Muscle layer of duodenum (tissue), 2 donors: ENCODE data around the gene FOXO4.

Source experiments
- H3K27ac ChIP-seq: one replicate; pipeline ENCODE4 v1.7.0; 2013; ENCODE audit warnings: mild to moderate bottlenecking, low read length
- H3K27me3 ChIP-seq: one replicate; pipeline ENCODE4 v1.7.0; 2013; ENCODE audit warnings: low read depth, mild to moderate bottlenecking, control low read depth, low read length
- H3K36me3 ChIP-seq, 2 donors: one replicate each; pipeline ENCODE4 v1.7.0; 2013; ENCODE audit warnings: low read length in 2 of 2, control low read depth in 1 of 2, mild to moderate bottlenecking in 1 of 2; ENCODE audit not compliant: insufficient read depth in 2 of 2, control insufficient read depth in 1 of 2
- H3K4me1 ChIP-seq, 2 donors: one replicate each; pipeline ENCODE4 v1.7.0; 2013; ENCODE audit warnings: low read length in 2 of 2, mild to moderate bottlenecking in 2 of 2, control low read depth in 1 of 2, moderate library complexity in 1 of 2; ENCODE audit not compliant: insufficient read depth in 2 of 2, control insufficient read depth in 1 of 2
- H3K4me3 ChIP-seq, 2 donors: one replicate each; pipeline ENCODE4 v1.7.0; 2013; ENCODE audit warnings: low read length in 2 of 2, low read depth in 1 of 2, mild to moderate bottlenecking in 1 of 2
- H3K9me3 ChIP-seq, 2 donors: one replicate each; pipeline ENCODE4 v1.7.0; 2013; ENCODE audit warnings: low read length in 2 of 2, control low read depth in 1 of 2, mild to moderate bottlenecking in 1 of 2; ENCODE audit not compliant: control insufficient read depth in 1 of 2
- donor health status: healthy.

FOXO4 gene

GRCh38 chrX:71148278-71148663 lies 52.6 kb downstream of the FOXO4 start:
- no peak overlapping the region for H3K27ac ChIP-seq
- no peaks in the 10 kb centered on the region for H3K27me3 ChIP-seq
- peaks cover 0 to 24% of the 10 kb centered on the region in 2 donors for H3K4me1 ChIP-seq
- H3K36me3 ChIP-seq: no peaks in the 10 kb centered on the region
- no peak overlapping the region for H3K4me3 ChIP-seq
- no peaks in the 10 kb centered on the region for H3K9me3 ChIP-seq

GRCh38 chrX:71151366-71151765 lies 55.7 kb downstream of the FOXO4 start:
- Histone ChIP-seq H3K27ac (no peak overlapping the region), H3K27me3 (no peaks in the 10 kb centered on the region), H3K9me3 (no peaks in the 10 kb centered on the region), H3K4me3 (no peak overlapping the region), H3K36me3 (no peaks in the 10 kb centered on the region), H3K4me1 (peaks cover 0 to 5% of the 10 kb centered on the region in 2 donors)
